ENCODE measurements around the gene CPT2.

Gene CPT2

GRCh38 chr1:53260631-53261247 lies 64.1 kb downstream of the CPT2 start:
- DNase-seq (ENCODE audit: low read depth, low spot score): no peak

DNA sequence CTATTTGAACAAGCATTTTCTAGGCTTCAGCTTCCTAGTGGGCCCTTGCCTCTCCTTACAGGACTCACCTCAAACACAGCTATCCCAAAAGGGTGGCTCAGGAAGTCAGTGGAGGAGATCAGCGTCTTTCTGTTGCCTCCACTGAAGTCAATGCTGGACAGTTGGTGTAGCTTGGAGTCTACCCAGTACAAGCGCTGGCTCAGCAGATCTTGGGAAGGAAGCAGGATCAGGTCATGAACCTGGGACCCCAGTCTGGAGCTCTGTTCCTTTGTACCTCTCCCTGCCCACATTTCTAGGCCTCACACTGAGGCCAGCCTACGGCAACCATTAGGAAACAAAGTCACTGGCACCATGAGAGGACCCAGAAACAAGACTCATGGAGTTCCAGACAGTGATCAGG lies 65.4 kb downstream of the CPT2 start:
- no peak for DNase-seq (ENCODE audit: low read depth, low spot score)

Data from activated CD4-positive, CD25-positive, alpha-beta regulatory T cell treated with anti-CD3 and anti-CD28 coated beads, Interleukin-2, amount 50 U/mL, for 16 hours (primary cell).